GM21619 (cell line): Measurements from ENCODE around the gene PAPPA2.
"Not testable (repeated sequence)": the region's sequence is repeated elsewhere in the genome, so short reads cannot be mapped to it uniquely, and the experiment has no call there.

Source experiments
- ATAC-seq: cut with Tn5 transposase; IDR thresholded peaks from one replicate; pipeline ENCODE4 v1.9.1; 2021; ENCODE audit not compliant: unreplicated experiment

Gene PAPPA2

DNA sequence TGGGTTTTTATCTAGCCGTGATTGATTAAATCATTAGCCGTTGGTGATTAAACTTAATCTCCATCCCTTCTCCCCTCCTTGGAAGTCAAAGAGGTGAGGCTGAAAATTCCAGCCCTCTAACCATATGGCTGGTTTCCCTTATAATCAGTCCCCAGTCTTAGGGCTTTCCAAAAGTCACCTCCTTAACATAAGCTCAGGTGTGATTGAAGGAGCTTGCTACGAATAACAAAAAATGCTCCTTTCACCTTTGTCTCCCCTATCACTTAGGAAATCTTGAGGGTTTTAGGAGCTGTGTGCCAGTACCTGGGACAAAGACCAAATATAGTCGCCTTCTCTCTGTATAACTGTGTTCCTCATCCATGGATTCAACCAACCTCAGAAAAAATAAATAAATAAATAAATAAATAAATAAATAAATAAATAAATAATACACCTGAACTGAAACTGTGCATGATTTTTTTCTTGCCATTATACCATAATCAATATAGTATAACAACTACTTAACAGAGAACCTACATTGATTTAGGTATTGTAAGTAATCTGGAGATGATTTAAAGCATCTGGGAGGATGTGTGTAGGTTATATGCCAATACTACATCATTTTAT is 82.2 kb downstream of the PAPPA2 start:
- ATAC-seq: no peak

DNA sequence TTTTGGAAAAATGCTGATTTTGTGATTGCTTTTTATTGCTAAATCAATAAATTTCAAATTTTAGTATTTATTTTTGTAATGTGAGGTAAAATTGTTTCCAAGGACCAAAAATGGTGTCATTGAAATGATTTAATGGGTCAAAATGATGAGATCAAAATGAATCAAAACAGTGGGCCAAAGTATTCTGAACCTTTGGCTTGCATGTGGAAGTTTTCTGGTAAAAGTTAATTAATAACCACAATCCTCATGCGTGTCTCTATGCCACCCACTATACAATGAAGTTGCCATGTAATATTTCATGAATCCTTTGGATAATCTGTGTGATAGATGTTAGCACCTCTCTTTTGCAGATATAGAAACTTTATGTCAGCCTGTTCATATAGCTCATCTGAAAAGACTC is 83.8 kb downstream of the PAPPA2 start:
- ATAC-seq: no peak

DNA sequence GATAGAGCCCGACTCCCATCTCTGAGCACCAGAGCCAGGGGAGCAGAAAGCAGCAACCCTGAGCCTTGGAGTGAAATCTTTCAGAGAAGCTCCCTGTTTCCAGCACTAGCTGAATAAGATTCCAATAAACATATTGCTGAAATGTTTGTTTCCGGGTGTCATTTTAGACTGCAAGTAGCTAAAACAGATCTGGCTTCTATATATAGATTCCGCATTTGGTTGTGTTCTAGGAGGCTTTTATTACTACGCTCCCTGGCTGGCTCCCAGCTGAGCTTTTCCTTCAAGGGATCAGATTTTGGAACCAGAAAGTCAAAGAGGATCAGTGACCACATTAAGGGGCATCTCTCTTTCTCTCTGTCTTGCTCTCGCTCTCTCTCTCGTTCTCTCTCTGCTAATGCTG is 88.2 kb downstream of the PAPPA2 start:
- no peak for ATAC-seq

DNA sequence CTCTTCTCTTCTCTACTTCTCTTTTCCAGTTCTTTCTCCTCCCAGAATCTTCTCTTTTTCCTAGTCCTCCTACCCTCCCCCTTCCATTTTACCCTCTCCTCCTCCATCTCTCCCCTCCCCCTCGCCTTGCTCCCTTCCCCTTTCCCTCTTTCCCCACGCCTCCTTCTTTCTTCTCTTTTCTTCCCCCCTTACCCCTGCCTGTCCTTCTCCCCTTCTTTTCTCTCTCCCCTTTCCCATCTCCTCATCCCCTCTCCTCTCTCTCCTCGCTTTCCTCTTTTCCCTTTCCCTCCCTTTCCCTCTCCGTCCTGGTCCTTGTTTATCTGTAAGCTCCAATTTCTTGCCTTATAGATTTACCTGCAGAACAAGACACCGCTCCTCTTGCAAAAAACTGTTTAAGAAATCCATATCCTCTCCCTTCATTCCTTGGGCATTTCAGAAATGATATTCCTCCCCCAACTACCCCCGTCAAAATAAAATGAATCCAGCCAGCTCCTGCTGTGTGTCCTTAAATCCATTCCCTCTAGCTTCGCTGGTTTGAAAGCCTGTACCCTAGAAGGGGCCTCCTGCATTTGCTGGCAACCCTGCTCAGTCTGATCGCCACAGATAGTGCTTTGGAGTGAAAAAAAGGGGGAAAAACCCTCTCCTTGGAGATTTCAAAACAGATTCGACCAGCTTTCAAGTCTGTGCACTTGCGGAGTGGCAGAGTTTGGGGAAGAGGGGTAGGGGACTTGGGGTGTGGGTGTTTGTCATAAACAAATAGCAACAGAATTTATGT is 89.4 kb downstream of the PAPPA2 start:
- ATAC-seq: no peak

DNA sequence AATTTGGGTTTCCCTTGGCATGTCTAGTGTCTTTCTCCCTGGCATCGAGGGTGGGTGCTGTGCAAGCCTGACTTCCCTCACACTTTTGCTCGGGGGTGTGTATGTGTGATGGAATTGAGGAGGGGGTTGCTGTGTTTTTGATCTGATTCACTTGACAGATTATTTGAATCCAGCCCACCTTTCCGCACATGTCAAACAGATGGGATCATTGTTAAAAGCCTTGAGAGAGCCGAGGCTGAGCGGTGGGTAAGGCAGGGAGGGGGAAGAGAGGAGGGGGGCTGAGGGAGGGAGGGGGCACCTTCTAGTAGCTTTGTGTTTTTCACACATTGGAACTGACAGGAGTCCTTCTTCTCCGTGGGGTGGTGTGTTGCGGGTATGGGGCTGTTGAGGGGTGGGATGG is 90.0 kb downstream of the PAPPA2 start:
- no peak for ATAC-seq

DNA sequence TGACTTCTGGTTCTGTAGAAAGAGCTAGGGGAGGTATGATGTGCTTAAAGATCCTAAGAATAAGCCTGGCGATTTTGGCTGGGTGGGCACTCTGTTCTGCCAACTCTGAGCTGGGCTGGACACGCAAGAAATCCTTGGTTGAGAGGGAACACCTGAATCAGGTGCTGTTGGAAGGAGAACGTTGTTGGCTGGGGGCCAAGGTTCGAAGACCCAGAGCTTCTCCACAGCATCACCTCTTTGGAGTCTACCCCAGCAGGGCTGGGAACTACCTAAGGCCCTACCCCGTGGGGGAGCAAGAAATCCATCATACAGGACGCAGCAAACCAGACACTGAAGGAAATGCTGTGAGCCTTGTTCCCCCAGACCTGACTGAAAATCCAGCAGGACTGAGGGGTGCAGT is 93.3 kb downstream of the PAPPA2 start:
- ATAC-seq: no peak

DNA sequence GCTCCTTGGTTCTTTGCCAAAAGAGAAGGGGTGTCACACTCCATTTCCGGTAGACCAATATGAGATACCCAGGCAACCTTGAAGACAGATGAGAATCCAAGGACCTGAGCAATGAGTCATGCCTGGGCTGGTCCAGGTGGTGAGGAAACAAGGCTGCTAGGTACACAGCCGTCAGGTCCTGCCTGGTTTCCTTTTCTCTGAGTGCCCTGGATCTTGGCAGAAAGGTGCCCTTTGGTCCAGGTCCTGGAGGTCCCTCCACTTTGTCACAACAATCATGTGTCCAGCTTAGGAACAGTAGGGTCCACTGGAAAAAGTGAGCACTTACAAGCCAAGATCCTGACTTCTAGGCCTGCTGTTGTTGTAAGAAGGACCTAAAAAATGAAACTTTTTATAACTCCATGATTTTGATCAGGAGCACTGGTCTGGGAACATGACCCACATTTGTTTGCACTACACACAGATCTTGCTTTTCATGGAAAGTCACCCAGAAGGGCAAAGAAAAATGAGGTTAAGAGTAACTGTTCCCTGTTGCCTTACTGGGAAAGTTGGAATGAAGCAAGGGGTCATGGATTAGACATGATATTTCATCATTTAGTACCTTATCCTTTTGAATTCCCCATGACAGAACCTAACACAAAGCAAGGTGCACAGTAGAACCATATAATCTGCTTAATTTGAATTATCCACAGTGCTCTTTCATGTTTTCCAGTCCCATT is 94.7 kb downstream of the PAPPA2 start:
- no peak for ATAC-seq

DNA sequence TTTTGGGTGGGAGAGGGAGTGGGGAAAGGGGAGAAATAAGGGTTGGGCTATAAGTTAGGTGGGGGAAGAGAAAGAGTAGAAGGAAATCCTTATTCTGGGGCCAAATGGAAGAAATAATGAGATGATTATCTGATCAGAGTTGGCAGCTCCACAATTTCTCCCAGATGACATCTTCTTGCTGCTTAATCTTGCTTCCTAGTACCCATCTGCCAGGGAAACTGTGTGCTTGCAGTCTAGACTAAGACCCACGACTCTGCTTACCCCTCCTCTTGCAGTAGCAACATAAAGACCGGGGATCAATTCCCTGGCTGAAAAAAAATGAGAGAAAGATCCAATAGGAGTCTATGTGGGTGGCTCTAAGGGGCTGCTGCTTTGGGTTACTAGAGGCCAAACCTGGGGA is 95.6 kb downstream of the PAPPA2 start:
- ATAC-seq: no peak

DNA sequence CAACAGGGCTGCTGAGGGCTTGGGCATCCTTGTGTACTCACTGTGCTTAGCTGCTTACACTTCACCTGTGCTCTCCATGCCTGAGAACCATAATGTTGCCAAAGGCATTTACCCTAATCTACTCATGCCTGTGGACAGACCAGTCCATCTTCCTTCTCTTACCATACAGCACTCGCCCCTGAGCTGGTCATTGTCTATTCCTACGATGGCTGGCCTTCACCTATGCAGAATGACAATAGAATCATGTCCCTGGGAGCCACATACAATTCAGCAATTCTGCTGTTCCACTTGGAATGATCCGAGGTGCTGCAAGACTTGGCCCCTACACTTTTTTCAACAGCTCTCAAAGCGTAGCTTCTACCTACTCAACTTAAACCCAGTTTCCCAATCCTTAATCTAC is 96.5 kb downstream of the PAPPA2 start:
- no peak for ATAC-seq

DNA sequence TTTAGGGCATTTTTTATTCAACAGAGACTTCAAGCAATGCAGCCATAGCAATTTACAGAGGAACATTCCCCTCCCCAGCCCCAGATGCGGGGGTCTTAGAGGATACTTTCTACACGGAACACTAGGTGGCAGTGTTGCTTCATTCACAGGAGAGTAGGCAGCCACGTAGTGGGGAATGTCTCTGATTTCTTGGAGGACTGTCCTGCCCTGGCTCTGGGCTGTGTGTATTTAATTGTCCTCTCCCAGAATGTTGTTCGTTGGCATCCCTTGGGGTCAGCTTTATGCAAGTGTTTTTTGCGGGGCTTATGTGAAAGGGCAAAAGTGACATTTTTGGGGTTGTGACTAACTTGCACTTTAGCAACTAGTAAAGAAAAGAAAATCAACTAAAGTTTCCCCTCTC is 96.9 kb downstream of the PAPPA2 start:
- ATAC-seq: peak; percentile 83

DNA sequence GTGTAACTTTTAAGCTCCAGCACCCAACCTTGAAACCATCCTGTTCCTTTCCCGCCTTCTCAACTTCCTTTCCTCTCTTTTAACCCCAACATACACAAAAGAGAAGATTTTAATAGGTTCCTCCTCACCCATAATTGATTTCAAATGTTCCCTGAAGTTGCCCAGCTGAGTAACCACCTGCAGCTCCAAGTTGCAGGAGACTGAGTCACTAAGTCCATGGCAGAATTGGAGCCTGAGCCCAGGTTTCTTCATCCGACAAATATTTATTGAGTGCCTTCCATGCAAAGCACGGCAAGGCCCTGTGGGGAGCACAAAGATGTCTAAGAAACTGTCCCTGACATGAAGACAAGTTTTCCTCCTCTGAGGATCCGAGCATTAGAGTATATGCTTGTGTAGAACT is 97.7 kb downstream of the PAPPA2 start:
- ATAC-seq: no peak

DNA sequence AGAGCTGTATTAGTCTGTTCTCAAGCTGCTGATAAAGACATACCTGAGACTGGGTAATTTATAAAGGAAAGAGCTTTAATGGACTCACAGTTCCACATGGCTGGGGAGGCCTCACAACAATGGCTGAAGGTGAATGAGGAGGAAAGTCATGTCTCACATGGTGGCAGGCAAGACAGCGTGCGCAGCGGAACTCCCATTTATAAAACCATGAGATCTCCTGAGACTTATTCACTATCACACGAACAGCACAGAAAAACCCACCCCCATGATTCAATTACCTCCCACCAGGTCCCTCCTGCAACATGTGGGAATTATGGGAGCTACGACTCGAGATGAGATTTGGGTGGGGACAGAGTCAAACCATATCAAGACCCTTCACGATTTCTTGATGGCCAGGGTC is 98.8 kb downstream of the PAPPA2 start:
- ATAC-seq: not testable (repeated sequence)

DNA sequence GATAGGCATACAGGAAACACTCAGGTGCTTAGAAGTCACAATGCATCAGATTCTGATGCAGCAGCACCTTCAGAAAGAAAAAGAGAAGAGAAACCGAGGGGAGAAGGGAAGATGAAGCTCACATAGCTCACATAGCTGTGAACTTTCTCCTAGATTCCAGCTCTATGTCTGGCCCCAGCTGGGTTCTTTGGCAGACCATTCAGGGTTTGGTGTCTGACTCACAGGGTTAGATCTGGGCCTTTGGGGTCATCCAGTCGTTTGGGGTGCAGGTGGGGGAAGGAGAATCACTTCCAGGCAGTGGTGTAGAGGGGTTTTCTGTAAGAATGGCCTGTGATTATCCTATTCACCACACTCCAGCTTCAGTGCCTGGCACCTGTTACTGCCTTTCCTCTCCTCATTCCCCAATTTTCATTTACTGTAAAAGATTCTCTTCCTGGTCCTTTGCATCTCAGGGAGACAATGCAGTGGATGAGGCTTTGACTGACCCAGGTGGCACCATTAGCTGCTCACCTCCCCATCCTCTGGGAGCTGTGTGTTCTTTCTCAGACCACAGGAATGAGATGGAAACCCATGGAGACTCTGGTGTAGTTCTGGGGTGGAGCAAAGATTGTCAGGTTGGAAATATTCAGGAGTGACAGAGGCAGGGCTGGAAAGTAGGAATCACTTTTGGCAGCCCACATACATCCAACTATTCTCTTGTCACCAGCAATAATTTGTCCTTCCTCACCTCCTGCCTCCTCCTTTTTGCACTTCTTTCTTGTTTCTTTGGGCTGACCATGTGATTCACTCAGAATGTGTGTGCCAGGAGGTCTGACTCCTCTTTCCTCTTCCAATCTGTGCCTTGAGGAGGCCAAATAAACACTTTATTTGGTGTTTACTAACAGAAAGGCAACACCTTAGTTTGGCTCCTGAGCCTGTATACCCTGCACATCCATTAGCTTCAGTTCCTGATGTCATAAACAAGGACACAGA is 103.3 kb downstream of the PAPPA2 start:
- ATAC-seq: no peak

DNA sequence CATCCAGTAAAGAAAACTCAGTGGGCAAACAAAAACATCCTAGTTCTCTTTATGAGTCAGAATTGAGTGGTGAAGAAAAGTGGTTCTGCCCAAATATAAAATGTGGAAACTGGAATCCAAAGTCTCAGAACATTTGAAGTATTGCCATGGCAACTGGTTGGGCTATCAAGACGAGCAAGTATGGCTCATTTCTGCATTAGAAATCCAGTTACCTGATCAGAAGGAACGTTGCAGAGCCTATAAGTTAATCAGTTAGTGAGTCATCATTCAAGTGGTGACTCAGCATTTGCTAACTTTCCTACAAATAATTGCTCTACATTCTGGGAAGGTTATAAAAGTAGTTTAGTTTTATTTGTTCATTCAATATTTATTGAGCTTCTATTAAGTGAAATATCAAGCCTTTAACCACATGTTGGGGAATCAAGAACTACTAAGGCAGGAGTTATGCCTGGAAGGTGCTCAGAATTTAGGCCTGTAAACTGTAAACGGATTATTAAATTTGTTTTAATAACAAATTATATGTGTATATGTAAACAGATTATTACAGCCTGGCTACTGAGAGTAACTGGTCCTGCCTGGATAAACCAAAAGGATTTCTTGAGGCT is 104.3 kb downstream of the PAPPA2 start:
- no peak for ATAC-seq

DNA sequence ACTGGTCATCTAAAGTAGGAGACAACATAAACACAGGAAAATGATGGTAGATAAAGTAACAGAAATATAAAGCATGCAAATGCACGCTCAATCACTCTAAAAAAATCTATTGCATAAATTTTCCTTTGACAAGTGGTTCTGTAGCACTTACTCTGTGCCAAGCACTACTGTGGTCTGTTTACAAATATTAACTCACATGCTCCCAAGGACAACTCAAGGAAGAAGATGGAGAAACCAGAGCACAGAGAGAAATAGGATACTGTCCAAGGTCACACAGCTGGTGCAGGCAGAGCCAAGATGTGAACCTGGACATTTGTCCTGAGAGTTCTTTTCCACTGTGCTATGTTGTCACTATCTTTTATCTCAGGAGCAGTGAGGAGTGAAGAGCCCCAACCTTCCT is 105.2 kb downstream of the PAPPA2 start:
- no peak for ATAC-seq

DNA sequence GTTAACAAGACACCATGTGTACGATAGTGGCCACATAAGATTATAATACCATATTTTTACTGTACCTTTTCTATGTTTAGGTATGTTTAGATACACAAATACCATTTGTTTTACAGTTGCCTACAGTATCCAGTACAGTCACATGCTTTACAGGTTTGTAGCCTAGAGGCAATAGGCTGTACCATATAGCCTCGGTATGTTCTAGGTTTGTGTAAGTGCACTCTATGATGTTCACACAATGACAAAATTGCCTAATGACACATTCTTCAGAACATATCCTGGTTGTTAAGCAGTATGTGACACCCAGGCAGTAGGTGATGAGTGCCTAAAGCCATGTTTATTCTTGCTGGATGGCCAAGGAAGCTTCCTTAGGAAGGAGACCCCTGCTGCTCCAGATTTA is 111.8 kb downstream of the PAPPA2 start:
- ATAC-seq: no peak

DNA sequence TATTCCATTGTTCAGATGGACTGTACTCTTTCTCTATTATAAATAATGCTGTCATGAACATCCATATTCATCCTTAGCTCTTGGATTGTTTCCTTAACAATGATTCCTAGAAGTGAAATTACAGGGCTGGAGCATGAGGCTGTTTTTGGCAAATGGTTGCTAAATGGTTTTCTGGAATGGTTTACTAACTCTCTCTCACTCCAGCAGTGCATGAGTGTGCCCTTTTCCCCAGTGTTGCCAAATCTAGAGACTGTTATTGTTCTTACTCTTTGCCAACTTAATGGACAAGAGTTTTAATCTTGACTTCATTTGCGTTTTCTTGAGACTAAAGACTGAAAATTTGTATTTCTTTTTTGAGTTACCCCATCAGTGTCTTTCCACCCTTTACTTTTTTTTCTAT is 113.0 kb downstream of the PAPPA2 start:
- ATAC-seq: no peak

DNA sequence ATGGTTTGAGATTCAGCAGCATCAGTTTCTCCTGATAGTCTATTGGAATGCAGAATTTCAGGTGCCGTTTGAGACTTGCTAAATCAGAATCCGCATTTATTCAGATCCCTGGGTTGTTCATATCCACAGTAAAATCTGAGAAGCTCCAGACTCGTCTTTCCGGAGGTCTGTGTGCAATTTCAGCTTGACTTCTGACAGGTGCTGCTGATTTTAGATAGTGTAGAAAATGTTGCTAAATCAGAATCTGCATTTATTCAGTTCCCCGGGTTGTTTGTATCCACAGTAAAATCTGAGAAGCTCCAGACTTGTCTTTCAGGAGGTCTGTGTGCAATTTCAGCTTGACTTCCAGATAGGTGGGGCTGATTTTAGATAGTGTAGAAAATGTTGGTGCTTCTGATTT is 113.7 kb downstream of the PAPPA2 start:
- ATAC-seq: no peak

DNA sequence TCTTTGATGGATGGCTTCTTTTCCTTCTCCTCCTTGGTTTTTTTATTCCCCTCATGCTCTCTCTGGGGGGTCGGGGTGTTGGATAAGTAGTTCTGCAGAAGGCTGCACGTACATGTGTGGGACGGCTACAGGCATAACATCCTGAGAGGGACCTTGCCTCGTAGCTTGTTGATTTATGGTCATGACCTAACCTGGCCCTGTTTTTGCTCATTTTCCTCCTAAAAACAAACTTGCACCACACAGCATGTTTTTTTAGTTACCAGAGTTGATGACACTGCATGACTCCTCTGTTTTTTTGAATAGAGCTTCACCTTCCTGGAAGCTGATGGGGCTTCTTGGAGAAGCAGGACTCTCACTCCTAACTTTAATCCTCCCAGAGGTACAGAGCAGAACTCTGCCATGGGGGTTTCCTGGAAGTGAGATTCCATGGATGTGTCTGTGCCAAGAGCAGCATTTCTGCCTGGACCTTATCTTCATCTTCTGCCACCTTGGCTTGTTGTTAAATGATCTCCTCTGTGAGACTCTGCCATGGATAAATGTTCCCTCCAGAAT is 114.7 kb downstream of the PAPPA2 start:
- ATAC-seq: no peak

DNA sequence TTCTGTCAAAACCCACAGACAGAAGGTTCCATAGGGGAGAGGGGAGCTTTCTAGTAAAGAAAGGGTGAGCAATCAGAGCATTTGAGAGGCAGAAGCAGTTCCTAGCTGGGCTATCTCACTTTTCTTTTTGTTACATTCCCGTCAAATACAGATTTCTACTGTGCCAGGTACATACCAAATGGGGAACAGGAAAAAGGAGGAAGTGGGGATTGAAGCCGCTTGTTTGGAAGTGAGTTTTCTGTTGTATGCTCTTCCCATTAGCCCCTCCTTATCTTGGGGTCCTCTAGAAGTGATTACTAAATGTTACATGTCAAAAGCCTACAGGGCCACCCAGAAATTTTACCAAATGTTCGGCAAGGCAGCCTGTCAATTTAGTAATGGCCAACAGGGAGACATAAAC is 116.1 kb downstream of the PAPPA2 start:
- ATAC-seq: no peak
